ENCODE results near the gene PPID.
A peak's percentile ranks its signal among the peaks of the same experiment; 100 is the strongest.
"Not testable (repeated sequence)": the region's sequence is repeated elsewhere in the genome, so short reads cannot be mapped to it uniquely, and the experiment has no call there.

PPID gene

DNA sequence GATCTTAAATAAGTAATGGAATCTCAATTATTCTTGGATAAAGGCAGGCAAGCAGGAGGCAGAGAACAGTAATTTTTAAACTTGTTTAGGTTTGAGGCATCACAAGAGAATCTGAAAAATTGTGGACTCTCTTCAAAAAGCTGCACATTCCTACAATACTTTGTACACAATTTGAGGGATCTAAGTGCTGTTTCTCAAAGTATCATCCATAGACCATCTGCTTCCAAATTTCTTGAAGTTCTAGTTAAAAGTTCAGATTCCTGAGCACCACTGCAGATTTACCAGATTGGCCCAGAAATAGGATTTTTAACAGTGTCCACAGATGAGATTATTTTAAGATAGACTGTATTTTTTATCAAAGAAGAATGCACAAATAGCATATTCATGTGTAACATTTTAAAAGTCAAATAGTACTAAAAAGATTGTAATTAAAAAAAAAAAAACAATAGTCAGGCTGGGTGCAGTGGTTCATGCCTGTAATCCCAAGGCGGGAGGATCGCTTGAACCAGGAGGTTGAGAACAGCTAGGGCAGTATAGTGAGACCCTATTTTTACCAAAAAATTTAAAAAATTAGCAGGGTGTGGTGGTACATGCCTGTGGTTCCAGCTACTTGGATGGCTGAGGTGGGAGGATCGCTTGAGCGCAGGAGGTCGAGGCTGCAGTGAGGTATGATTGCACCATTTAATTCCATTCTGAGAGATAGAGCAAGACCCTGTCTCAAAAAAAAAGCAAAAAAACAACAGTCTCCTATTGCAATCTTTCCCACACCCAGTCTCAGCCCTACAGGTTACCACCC, 31.4 kb upstream of the PPID start:
- no peak overlapping the region for H3K27ac ChIP-seq
- TF ChIP-seq, protein P1, sequence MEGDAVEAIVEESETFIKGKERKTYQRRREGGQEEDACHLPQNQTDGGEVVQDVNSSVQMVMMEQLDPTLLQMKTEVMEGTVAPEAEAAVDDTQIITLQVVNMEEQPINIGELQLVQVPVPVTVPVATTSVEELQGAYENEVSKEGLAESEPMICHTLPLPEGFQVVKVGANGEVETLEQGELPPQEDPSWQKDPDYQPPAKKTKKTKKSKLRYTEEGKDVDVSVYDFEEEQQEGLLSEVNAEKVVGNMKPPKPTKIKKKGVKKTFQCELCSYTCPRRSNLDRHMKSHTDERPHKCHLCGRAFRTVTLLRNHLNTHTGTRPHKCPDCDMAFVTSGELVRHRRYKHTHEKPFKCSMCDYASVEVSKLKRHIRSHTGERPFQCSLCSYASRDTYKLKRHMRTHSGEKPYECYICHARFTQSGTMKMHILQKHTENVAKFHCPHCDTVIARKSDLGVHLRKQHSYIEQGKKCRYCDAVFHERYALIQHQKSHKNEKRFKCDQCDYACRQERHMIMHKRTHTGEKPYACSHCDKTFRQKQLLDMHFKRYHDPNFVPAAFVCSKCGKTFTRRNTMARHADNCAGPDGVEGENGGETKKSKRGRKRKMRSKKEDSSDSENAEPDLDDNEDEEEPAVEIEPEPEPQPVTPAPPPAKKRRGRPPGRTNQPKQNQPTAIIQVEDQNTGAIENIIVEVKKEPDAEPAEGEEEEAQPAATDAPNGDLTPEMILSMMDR (conservative IDR thresholded peaks at IDR 0.05) = no peak
- TF ChIP-seq ZFX (IDR thresholded peaks at IDR 0.05) = no peak

DNA sequence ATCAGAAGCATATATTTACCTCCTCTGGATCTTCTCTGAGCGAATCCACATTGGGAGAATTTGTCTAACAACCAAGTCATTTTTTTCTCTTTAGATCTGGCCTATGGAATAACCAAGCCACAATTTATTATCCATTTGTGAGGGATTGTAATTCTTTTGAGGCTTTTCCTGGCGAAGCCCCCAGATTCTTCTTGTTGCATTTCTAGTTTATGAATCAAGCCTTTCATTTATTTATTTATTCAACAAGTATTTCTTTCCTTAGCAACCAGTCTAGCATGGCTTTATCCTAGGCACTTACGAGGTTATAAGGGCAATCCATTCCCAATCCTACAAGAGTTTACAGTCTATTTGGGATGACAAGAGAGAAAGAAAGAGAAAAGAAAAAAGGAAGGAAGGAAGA, 27.2 kb upstream of the PPID start:
- TF ChIP-seq ZFX (IDR thresholded peaks at IDR 0.05) = no peak
- TF ChIP-seq, protein P1 (conservative IDR thresholded peaks at IDR 0.05) = no peak

DNA sequence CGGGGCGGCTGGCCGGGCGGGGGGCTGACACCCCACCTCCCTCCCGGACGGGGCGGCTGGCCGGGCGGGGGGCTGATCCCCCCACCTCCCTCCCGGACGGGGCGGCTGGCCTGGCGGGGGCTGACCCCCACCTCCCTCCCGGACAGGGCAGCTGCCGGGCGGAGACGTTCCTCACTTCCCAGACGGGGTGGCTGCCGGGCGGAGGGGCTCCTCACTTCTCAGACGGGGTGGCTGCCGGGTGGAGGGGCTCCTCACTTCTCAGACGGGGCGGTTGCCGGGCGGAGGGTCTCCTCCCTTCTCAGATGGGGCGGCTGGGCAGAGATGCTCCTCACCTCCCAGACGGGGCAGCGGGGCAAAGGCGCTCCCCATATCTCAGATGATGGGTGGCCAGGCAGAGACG, 23.3 kb upstream of the PPID start:
- H3K27ac ChIP-seq = not testable (repeated sequence)

More for the DNA sequence above, 27.2 kb upstream of the PPID start:
- no peak overlapping the region for H3K27ac ChIP-seq

DNA sequence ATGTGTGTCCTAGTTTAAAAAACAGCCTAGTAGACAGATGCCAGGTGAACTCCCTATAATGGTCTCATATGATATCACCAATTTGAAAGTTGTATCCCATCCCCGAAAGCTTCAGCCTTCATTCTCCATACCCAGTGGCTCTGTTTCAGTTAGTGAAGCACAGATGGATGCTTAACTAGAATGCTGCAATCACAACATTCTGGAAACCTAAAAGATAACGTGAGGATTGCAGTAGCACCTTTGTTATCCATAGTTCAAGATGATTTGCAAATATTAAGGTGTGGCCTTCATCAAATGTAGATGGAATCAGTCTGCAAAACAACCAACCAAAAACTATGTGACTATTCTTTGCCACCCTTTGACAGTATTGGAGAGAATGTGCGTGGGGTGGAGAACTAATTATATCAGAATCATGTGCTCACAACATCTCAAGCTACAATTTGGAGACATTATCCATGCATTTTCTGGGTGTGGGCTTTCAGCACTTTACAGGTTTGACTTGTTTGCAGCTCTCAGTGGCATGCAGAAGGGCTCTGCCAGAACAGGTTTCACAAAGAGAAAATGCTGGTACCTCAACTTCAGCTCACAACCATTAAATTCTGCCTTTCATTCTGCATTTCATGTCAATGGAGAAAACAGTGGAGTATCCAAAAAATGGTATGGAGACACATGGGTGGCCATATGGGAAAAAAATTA, 18.3 kb upstream of the PPID start:
- no peak overlapping the region for H3K27ac ChIP-seq
- TF ChIP-seq ZFX (IDR thresholded peaks at IDR 0.05) = no peak
- TF ChIP-seq, protein P1 (conservative IDR thresholded peaks at IDR 0.05) = no peak

DNA sequence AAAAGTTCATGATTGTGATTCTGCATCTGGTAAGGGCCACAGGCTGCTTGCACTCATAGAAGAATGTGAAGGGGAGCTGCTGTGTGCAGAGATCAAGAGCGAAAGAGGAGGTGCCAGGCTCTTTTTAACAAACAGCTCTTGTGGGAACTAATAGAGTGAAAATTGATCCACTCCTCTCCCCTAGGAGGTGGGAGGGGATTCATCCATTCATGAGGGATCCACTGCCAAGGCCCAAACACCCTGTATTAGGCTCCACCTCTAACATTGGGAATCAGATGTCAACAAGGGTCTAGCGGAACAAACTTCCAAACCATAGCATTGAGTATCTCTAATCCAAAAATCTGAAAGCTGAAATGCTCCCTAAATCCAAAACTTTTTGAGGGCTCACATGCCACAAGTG, 16.4 kb upstream of the PPID start:
- no peak overlapping the region for H3K27ac ChIP-seq
- no peak for TF ChIP-seq ZFX (IDR thresholded peaks at IDR 0.05)
- TF ChIP-seq, protein P1 (conservative IDR thresholded peaks at IDR 0.05) = no peak

DNA sequence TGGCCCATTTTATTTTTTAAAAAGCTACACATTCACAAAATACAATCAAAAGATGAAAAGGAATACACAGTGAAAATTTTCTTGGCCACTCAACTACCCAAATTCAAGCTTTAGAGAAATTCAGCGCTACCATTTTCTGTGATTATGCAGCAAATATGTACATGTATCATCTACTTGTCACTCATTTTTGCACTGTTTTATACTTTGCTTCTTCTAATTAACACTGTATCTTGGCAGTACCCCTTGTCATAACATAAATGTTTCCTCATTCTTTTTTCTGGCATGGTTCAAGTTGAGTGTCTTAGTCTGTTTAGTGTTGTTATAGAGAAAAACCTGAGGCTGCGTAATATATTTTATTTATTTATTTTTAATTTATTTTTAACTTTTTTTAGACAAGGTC, 15.7 kb upstream of the PPID start:
- TF ChIP-seq, protein P1 (conservative IDR thresholded peaks at IDR 0.05) = no peak
- no peak for TF ChIP-seq ZFX (IDR thresholded peaks at IDR 0.05)
- no peak overlapping the region for H3K27ac ChIP-seq

DNA sequence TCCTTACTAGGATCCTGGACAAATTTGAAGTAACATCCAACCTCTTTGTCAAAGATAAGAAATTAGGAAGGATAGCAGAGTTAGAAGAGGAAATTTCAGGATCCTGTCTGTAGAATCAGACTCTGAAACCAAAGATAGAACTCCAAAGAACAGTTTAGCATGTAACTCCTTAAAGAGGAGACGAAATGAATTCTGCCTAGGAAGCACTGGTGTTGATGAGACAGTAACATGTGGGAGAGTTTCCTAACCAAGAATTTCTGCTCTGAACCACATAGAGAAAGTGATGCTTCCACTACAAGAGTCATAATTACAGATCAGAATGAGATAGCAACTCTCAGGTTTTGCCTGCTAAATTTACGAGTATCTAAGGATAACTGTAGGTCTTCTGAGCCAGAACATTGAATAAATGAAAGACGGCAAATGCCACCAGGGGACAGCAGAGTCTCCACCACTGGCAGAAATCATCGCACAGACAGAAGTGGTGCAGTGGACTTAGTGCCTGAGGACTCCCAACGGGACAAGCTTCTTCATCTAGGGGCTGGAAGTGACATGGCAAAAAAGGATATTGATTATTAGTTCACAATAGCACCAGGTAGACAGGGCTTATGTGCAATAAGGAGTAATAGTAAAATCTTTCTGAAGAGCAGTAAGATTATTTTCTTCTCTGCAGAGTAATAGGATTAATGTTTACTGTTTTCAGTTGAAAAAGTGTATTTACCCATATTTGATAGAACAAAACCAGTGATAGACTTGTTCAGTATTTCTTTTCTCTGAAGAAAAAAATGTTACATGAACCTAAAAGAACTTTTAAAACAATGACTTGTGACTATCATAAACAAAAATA, 6.7 kb upstream of the PPID start:
- H3K27ac ChIP-seq = no peak overlapping the region
- no peak for TF ChIP-seq ZFX (IDR thresholded peaks at IDR 0.05)
- TF ChIP-seq, protein P1 (conservative IDR thresholded peaks at IDR 0.05) = peak; percentile 91

Data from C4-2B (cell line).